DOHH2 (cell line): ENCODE data around the gene ZNF324.
"Not testable (repeated sequence)": the region's sequence is repeated elsewhere in the genome, so short reads cannot be mapped to it uniquely, and the experiment has no call there.

Experiments
- H3F3A ChIP-seq: fragments of 200-600 bp; sonication (generic), shearing (Covaris generic); 2 replicates; pipeline ENCODE4 v1.6.0; 2016; ENCODE audit warnings: antibody characterized with exemption, mild to moderate bottlenecking; ENCODE audit not compliant: control insufficient read depth, insufficient read depth
- H3K27ac ChIP-seq: fragments of 200-600 bp; sonication (generic); 2 replicates; pipeline ENCODE4 v1.5.1; 2014; ENCODE audit warnings: low read depth, mild to moderate bottlenecking, low read length, moderate library complexity
- H3K27me3 ChIP-seq: fragments of 200-600 bp; sonication (generic); 2 replicates; pipeline ENCODE4 v1.6.1; 2014; ENCODE audit warnings: mild to moderate bottlenecking, low read length, mixed read lengths; ENCODE audit not compliant: control insufficient read depth
- H3K36me3 ChIP-seq: fragments of 200-600 bp; sonication (generic); 2 replicates; pipeline ENCODE4 v1.6.1; 2014; ENCODE audit warnings: mild to moderate bottlenecking, low read length, moderate library complexity, mixed read lengths; ENCODE audit not compliant: control insufficient read depth
- H3K4me1 ChIP-seq: fragments of 200-600 bp; sonication (generic); 2 replicates; pipeline ENCODE4 v1.6.1; 2014; ENCODE audit warnings: mild to moderate bottlenecking, low read length, mixed read lengths; ENCODE audit not compliant: control insufficient read depth
- H3K4me2 ChIP-seq: fragments of 200-600 bp; sonication (generic); 2 replicates; pipeline ENCODE4 v1.6.0; 2014; ENCODE audit warnings: mild to moderate bottlenecking, low read length, moderate library complexity
- H3K4me3 ChIP-seq: fragments of 200-600 bp; sonication (generic); 2 replicates; pipeline ENCODE4 v1.5.1; 2014; ENCODE audit warnings: mild to moderate bottlenecking, low read length, mixed read lengths
- H3K79me2 ChIP-seq: fragments of 200-600 bp; sonication (generic); 2 replicates; pipeline ENCODE4 v1.6.1; 2014; ENCODE audit warnings: mild to moderate bottlenecking, low read length, mixed read lengths; ENCODE audit not compliant: control insufficient read depth
- H3K9me2 ChIP-seq: fragments of 200-600 bp; sonication (generic); replicated peaks from 2 replicates; pipeline ENCODE4 v1.6.1; 2014; ENCODE audit warnings: mild to moderate bottlenecking, low read length, mixed read lengths; ENCODE audit not compliant: control insufficient read depth
- H3K9me3 ChIP-seq: fragments of 200-600 bp; sonication (generic); 2 replicates; pipeline ENCODE4 v1.6.1; 2014; ENCODE audit warnings: antibody characterized with exemption, low read length, mixed read lengths; ENCODE audit not compliant: control insufficient read depth, insufficient read depth
- H4K20me1 ChIP-seq: fragments of 200-600 bp; sonication (generic); 2 replicates; pipeline ENCODE4 v1.6.0; 2014; ENCODE audit warnings: low read depth, mild to moderate bottlenecking, antibody characterized with exemption, low read length, moderate library complexity; ENCODE audit not compliant: control insufficient read depth, insufficient read depth
- CTCF ChIP-seq: fragments of 200-600 bp; sonication (generic); IDR thresholded peaks from one replicate; pipeline ENCODE4 v1.5.1; 2014; ENCODE audit warnings: antibody characterized with exemption, mild to moderate bottlenecking, low read depth, low read length; ENCODE audit not compliant: poor library complexity, severe bottlenecking
- EZH2phosphoT487 ChIP-seq: fragments of 200-600 bp; sonication (generic); IDR thresholded peaks from 2 replicates; pipeline ENCODE4 v1.6.1; 2017; ENCODE audit warnings: borderline replicate concordance, mild to moderate bottlenecking, antibody characterized with exemption, low read length, moderate library complexity, mixed read lengths

Gene ZNF324

DNA sequence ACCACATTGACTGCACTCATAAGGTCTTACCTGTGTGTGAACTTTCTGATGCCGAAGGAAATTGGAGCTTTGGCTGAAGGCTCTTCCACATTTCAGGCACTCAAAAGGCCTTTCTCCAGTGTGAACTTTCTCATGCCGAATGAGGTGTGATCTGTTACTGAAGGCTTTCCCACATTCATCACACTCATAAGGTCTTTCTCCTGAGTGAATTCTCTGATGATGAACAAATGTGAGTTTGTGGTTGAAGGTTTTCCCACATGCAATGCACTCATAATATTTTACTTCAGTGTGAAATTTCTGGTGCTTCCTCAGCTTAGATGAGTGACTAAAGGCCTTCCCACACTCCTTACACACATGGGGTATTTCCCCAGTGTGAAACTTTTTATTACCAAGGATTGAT, 32.7 kb upstream of the ZNF324 start:
- Histone ChIP-seq H3K79me2 (no peaks in the 10 kb centered on the region), H3K4me1 (0 out of 2 replicates have a peak, but pooled peaks cover under 1% of the 10 kb centered on the region), H3K4me3 (no peak overlapping the region), H3K9me2 (no peaks in the 10 kb centered on the region), H3K9me3 (peaks cover 57% of the 10 kb centered on the region), H3K27me3 (no peaks in the 10 kb centered on the region), H3K4me2 (no peak overlapping the region), H3K36me3 (peaks cover 22% of the 10 kb centered on the region), H4K20me1 (no peaks in the 10 kb centered on the region), H3K27ac (no peak overlapping the region), H3F3A (no peaks in the 10 kb centered on the region)
- TF ChIP-seq CTCF (no peak), EZH2phosphoT487 (no peak)

DNA sequence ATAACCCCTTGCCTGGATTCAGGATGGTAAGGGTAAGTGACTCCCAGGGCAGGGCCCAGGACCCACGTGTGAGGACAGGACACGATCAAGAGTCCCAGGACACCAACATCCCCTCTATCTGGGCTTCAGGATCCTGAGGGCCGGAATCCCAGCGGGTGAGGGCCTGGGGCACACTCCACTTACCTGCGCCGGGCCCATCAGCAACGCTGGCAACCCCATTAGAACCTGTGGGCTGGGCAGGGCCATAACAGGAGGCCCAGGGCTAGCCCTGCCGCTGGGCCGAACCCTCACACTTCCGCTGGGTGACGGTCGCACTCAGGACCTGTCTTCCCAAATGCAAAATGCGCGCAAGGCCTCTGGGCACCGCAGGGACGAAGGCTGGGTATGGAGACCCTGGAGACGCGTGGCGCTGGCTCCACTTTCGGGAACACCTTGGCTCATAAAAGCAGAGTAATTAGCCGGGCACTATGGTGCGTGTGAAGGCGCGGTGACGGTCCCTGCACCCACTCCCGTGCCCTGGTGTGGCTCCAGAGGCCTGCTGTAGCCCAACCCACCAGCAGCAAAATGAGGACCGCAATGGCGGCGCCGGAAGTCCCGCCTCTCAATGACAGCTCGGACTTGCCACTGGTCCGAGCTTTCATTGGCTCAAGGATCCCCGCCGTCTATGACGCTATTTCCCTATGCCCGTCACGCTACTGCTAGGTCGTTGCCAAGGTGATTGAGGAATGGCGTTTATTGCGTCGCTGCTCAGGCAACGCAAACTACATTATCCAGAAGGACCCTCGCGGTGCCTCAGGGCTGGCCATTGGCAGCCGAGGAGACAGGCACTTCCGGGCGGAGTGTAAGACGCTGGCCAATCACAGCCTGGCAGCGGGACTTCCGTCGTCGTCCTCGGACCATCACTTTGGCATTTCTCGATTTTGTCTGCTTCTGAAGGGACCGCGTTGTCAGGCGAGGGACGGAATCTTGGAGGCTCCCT, 27.0 kb upstream of the ZNF324 start, which contains the start of gene ZNF132:
Gene ZNF132, minus strand, starts transcription at position 578 of the 979 bp plus-strand sequence. Its CDS starts 332 bp downstream, at position 246.
- H3K4me1 ChIP-seq = peaks cover 14% of the 10 kb centered on the region
- no peaks in the 10 kb centered on the region for H3K9me2 ChIP-seq
- H3K79me2 ChIP-seq = no peaks in the 10 kb centered on the region
- peak within 1 kb of the TSS; percentile 69 for H3K4me2 ChIP-seq
- H3F3A ChIP-seq = no peaks in the 10 kb centered on the region
- no peaks in the 10 kb centered on the region for H3K27me3 ChIP-seq
- peaks cover 6% of the 10 kb centered on the region for H3K36me3 ChIP-seq
- H3K4me3 ChIP-seq = peak within 1 kb of the TSS; percentile 74
- TF ChIP-seq CTCF = no peak
- no peak for TF ChIP-seq EZH2phosphoT487
- no peak within 1 kb of the TSS for H3K27ac ChIP-seq
- H3K9me3 ChIP-seq = peaks cover 44% of the 10 kb centered on the region
- H4K20me1 ChIP-seq = no peaks in the 10 kb centered on the region

- peaks cover 40% of the 10 kb centered on the region for H3K9me3 ChIP-seq
- H3F3A ChIP-seq = no peaks in the 10 kb centered on the region
- no peaks in the 10 kb centered on the region for H3K27me3 ChIP-seq
- H3K27ac ChIP-seq = no peak overlapping the region
- H3K4me3 ChIP-seq = peak overlapping the region; percentile 74
- H3K79me2 ChIP-seq = no peaks in the 10 kb centered on the region
- H3K4me1 ChIP-seq = peaks cover 14% of the 10 kb centered on the region
- H4K20me1 ChIP-seq = no peaks in the 10 kb centered on the region
- no peak for TF ChIP-seq EZH2phosphoT487
- no peak for TF ChIP-seq CTCF
- no peaks in the 10 kb centered on the region for H3K9me2 ChIP-seq
- 0 out of 2 replicates have a peak, but pooled peaks cover 5% of the 10 kb centered on the region for H3K36me3 ChIP-seq
- peak overlapping the region; percentile 69 for H3K4me2 ChIP-seq
Observed at GRCh38 chr19:58440556-58440955, 26.3 kb upstream of the ZNF324 start.

GRCh38 chr19:58442986-58443385, 23.9 kb upstream of the ZNF324 start:
- not testable (repeated sequence) for H3K36me3 ChIP-seq, H3K27me3 ChIP-seq, H3K9me2 ChIP-seq, H3K4me3 ChIP-seq, H3K4me2 ChIP-seq, H3F3A ChIP-seq, H4K20me1 ChIP-seq, H3K27ac ChIP-seq, H3K79me2 ChIP-seq
- Histone ChIP-seq H3K9me3 (peaks cover 34% of the 10 kb centered on the region), H3K4me1 (peaks cover 14% of the 10 kb centered on the region)

DNA sequence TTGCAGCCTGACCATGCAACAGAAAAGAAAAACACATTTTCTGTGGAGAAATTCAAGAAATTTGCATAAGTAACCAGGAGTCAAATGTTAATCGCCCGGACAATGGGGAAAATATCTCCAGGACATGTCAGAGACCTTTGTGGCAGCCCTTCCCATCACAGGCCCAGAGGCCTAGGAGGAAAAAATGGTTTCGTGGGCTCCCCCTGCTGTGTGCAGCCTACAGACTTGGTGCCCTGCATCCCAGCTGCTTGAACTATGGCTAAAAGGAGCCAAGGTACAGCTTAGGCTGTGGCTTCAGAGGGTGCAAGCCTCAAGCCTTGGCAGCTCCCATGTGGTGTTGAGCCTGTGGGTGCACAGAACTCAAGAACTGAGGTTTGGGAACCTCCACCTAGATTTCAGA, 18.0 kb upstream of the ZNF324 start:
- H3K27ac ChIP-seq, H3K4me3 ChIP-seq, H3K79me2 ChIP-seq, H3K27me3 ChIP-seq, H3K36me3 ChIP-seq, H4K20me1 ChIP-seq, H3F3A ChIP-seq, H3K4me2 ChIP-seq, H3K9me2 ChIP-seq: not testable (repeated sequence)
- Histone ChIP-seq H3K4me1 (peaks cover 14% of the 10 kb centered on the region), H3K9me3 (peaks cover 23% of the 10 kb centered on the region)
